Activated naive CD4-positive, alpha-beta T cell treated with anti-CD3 and anti-CD28 coated beads for 36 hours (primary cell): ENCODE data around the gene TOMT. TPM values are rescaled to one million over a fixed set of nuclear protein-coding genes. Genes with fewer than 3 reads are reported as not detected.

ENCODE experiments used
- CTCF ChIA-PET: fragments of 350-600 bp; sonication (Branson Sonifier 250); formaldehyde crosslinking; loops from one replicate; lab custom pipeline; 2021; ENCODE audit warnings: antibody characterized with exemption; lab: Charles Lee
- DNase-seq: peaks from one replicate; pipeline ENCODE4 v3.0.0-alpha.2; 2020
- H3K27ac Mint-ChIP-seq: one replicate; pipeline ENCODE4 v1.8.0; 2021; ENCODE audit warnings: mild to moderate bottlenecking, mixed read lengths
- H3K27me3 Mint-ChIP-seq: one replicate; pipeline ENCODE4 v1.8.0; 2021; ENCODE audit warnings: low read depth, mixed read lengths
- H3K36me3 Mint-ChIP-seq: one replicate; pipeline ENCODE4 v1.8.0; 2021; ENCODE audit warnings: low read depth, mixed read lengths
- H3K4me1 Mint-ChIP-seq: one replicate; pipeline ENCODE4 v1.8.0; 2021; ENCODE audit warnings: low read depth, mixed read lengths
- H3K4me3 Mint-ChIP-seq: one replicate; pipeline ENCODE4 v1.8.0; 2021; ENCODE audit warnings: mild to moderate bottlenecking, moderate library complexity, mixed read lengths
- H3K9me3 Mint-ChIP-seq: one replicate; pipeline ENCODE4 v1.8.0; 2021; ENCODE audit warnings: mixed read lengths
- intact Hi-C: fragments of 100-400 bp; cut with micrococcal nuclease; formaldehyde crosslinking; loops from one replicate; pipeline ENCODE4 v1.15.1; 2023
- total RNA-seq, 2 experiments: library from RNA; stranded (reverse); gene quantifications; one replicate each; pipeline ENCODE4 v1.2.3, GENCODE V29; 2021

TOMT gene
- total RNA-seq, 2 experiments from 2014 or later: not detected

DNA sequence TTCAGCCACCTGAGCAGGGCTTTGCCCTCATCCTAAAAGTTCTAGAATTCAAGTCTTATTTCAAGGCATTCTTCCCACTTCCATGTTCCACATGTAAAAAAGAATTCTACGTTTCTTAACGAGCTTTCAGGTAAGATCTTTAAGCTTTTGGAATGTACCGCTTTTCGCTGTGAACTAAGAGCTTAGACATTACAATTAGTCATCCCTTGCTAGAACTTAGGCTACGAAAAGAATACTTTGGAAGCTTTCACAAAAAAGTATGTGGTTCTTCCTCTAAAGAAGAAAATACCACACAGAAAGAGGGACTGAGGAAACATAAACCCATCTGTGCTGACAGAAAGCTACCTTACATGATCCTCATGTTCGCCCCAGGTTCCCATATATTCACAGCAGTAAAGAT lies 27.2 kb upstream of the TOMT start:
- H3K27ac Mint-ChIP-seq: peak overlapping the region; percentile 27
- peaks cover 12% of the 10 kb centered on the region for H3K36me3 Mint-ChIP-seq
- H3K4me3 Mint-ChIP-seq: peak overlapping the region; percentile 88
- H3K27me3 Mint-ChIP-seq: no peaks in the 10 kb centered on the region
- DNase-seq: no peak
- H3K4me1 Mint-ChIP-seq: peaks cover 37% of the 10 kb centered on the region
- CTCF ChIA-PET: interaction anchor here (0.6 to 1.9 kb wide), 4 partner anchors 10 to 53 kb away, joined by 3 to 10 read pairs (median 6); no protein-coding TSS in a partner anchor
- intact Hi-C loops: no loop called here
- no peaks in the 10 kb centered on the region for H3K9me3 Mint-ChIP-seq

DNA sequence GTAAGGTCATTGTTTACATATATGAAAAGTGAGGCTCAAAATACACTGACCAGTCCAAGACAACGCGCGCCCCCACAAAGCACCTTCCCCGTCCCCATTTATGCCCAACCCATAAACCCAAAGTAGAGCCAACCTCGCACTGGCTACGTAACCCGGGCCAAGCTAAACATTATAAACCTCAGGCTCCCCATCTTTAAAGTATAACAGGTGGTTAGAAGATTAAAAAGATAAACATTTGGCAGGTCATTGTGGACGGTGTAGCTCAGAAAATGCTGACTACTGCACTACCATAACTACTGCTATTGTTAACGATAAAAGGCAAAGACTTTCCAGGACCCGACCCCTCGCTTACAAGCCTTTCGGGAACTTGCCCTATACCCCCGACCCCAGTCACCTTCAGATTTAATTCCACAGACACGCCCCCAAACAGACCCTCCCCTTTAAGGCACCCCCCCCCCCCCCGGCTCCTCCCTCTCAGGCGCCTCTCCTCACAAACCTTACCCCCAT lies 25.9 kb upstream of the TOMT start:
- Mint-ChIP-seq H3K27me3 (no peaks in the 10 kb centered on the region), H3K4me1 (peaks cover 37% of the 10 kb centered on the region), H3K4me3 (peak overlapping the region; percentile 88), H3K27ac (peak overlapping the region; percentile 90), H3K36me3 (peaks cover 6% of the 10 kb centered on the region), H3K9me3 (no peaks in the 10 kb centered on the region)
- no peak for DNase-seq
- CTCF ChIA-PET: interaction anchor here (0.6 to 1.9 kb wide), 3 partner anchors 13 to 55 kb away, joined by 3 to 10 read pairs (median 3); no protein-coding TSS in a partner anchor
- intact Hi-C loops: loop anchor here (1.0 to 10.0 kb wide), 11 partner anchors 8 to 1063 kb away; partner anchors contain the start of genes ANAPC15, ATG16L2, CLPB and FCHSD2

DNA sequence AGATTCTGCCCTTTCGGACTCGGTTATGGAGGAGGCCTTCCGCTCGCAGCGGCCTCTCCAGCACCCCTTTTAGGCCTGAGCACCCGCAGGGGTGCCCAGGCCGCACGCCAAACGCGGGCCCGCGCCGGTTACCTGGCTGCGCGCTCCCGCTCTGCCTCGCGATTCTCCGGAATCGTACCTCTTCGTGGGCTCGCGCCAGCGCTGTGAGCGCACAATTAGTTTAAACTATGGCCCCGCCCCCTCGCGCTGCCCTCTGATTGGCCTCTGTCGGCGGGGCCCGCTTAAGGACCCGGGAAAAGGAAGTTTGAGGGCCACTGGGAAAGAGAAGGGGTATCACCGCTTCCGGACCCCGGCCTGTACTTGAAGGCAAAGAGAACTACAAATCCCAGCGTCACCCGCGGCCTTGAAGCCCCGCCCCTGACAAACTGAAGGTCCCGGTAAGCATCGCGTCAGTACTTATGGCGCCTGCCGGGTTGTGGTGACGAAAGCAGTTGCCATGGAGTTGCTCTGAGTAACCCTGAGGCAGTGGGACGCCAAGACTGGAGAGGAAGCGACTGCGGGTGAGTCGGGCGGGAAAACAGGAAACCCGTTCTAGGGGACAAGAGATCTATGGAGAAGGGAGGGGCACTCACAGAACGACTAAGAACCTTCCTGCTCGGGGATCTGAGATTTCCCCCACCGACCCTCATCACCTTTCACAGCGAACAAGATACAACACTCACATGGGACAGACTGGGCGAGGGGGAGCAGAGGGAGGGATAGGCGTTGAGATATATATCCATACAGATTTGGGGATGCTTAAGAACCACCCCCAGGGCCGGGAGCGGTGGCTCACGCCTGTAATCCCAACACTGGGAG lies 25.2 kb upstream of the TOMT start, which contains the start of the genes LRRC51 and NUMA1:
TSS of gene LRRC51 (plus strand) at position 525 of the 858 bp plus-strand sequence. CDS start 8,234 bp downstream, outside the sequence.
TSS of gene NUMA1 (minus strand) at position 217 of the 858 bp plus-strand sequence. CDS start 44,599 bp downstream, outside the sequence.
- Mint-ChIP-seq H3K9me3 (no peaks in the 10 kb centered on the region), H3K4me3 (peak within 1 kb of the TSS; percentile 88), H3K36me3 (peaks cover 6% of the 10 kb centered on the region), H3K27ac (peak within 1 kb of the TSS; percentile 90), H3K4me1 (peaks cover 37% of the 10 kb centered on the region), H3K27me3 (no peaks in the 10 kb centered on the region)
- CTCF ChIA-PET: interaction anchor here (0.6 to 2.2 kb wide), 5 partner anchors 10 to 55 kb away, joined by 3 to 22 read pairs (median 4); no protein-coding TSS in a partner anchor
- intact Hi-C loops: loop anchor here (1.0 to 10.0 kb wide), 11 partner anchors 8 to 1062 kb away; partner anchors contain the start of genes ANAPC15, ATG16L2, CLPB and FCHSD2
- DNase-seq: peak; percentile 100

DNA sequence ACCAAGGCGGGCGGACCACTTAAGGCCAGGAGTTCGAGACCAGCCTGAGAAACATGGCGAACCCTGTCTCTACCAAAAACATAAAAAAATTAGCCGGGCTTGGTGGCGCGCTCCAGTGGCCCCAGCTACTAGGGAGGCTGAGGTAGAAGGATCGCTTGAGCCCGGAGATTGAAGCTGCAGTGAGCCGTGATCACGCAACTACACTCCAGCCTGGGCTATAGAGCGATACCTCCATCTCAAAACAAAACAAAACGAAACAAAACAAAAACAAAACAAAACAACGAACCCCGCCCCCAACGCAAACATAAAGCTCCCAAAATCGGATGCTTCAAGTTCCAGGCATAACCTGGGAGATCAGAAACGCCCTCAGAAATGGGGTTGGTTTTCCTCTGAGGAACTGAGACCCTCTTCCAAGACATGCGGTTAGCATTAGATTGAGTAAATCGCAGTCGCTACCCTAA lies 24.5 kb upstream of the TOMT start:
- DNase-seq: no peak
- H3K27me3 Mint-ChIP-seq: no peaks in the 10 kb centered on the region
- peak overlapping the region; percentile 90 for H3K27ac Mint-ChIP-seq
- peak overlapping the region; percentile 88 for H3K4me3 Mint-ChIP-seq
- CTCF ChIA-PET: interaction anchor here (1.3 to 2.2 kb wide), 6 partner anchors 10 to 58 kb away, joined by 4 to 22 read pairs (median 7); no protein-coding TSS in a partner anchor
- H3K36me3 Mint-ChIP-seq: peaks cover 6% of the 10 kb centered on the region
- peaks cover 37% of the 10 kb centered on the region for H3K4me1 Mint-ChIP-seq
- intact Hi-C loops: loop anchor here (2.0 to 10.0 kb wide), 3 partner anchors 56 to 1062 kb away; partner anchors contain the start of genes ATG16L2 and FCHSD2
- no peaks in the 10 kb centered on the region for H3K9me3 Mint-ChIP-seq

DNA sequence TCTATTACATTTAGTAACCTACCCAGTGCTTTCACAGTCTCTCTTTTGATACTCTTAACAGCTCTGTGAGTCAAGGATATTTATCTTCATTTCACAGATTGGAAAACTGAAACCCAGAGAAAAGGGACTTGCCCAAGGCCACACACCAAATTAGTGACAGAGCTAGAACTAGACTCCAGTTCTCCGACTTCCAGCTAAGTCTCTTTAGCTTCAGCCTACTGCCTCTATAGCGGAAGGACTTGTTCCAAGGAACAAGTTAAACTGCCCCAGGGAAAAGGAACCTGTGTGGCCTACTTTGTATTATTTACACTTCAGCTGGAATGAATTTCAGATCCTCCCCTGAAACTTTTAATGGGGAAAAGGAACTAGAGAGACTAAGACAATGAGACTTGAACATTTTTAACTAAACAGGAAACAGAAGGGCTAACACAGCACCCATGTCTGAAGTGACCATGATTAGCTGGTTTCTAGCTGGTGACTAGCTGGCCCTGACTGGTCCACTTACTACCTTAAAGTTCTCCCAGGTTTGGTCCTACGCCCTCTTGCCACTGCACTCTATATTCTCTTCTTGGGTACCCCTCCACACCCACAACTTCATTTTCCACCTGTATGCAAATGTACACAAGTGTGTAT lies 23.8 kb upstream of the TOMT start:
- intact Hi-C loops: loop anchor here (2.0 to 10.0 kb wide), 3 partner anchors 57 to 1061 kb away; partner anchors contain the start of genes ATG16L2 and FCHSD2

DNA sequence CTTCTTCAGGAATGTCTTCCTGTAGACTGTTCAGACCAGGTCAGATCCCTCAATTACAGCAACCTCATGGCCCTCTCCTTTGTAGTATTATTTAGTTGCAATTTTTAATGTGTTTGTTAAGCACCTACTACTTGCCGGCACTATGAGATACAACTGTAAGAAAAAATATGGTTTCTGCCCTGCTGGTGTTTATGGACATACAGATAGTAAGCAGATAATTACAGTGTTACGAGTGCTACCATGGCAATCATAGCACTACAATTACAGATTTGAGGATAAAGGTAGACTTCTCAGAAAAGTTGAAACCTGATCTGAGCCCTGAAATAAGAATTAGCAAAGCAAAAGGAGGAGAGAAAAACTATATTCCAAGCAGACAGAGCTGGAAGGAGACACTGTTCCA lies 22.3 kb upstream of the TOMT start:
- intact Hi-C loops: loop anchor here (10.0 kb wide), 1 partner anchor 731 kb away; the partner anchor contains the start of gene ATG16L2
- no peak for DNase-seq
- peaks cover 32% of the 10 kb centered on the region for H3K4me1 Mint-ChIP-seq
- no peaks in the 10 kb centered on the region for H3K27me3 Mint-ChIP-seq
- no peak overlapping the region for H3K4me3 Mint-ChIP-seq
- no peaks in the 10 kb centered on the region for H3K9me3 Mint-ChIP-seq
- peaks cover 4% of the 10 kb centered on the region for H3K36me3 Mint-ChIP-seq
- H3K27ac Mint-ChIP-seq: no peak overlapping the region
- CTCF ChIA-PET: no interaction called here

More for the DNA sequence above, 23.8 kb upstream of the TOMT start:
- peak overlapping the region; percentile 88 for H3K4me3 Mint-ChIP-seq
- H3K27ac Mint-ChIP-seq: peak overlapping the region; percentile 90
- no peaks in the 10 kb centered on the region for H3K9me3 Mint-ChIP-seq
- H3K36me3 Mint-ChIP-seq: peaks cover 6% of the 10 kb centered on the region
- H3K4me1 Mint-ChIP-seq: peaks cover 36% of the 10 kb centered on the region
- DNase-seq: no peak
- no peaks in the 10 kb centered on the region for H3K27me3 Mint-ChIP-seq
- CTCF ChIA-PET: interaction anchor here (0.6 to 2.2 kb wide), 10 partner anchors 9 to 1843 kb away, joined by 3 to 22 read pairs (median 4); no protein-coding TSS in a partner anchor

DNA sequence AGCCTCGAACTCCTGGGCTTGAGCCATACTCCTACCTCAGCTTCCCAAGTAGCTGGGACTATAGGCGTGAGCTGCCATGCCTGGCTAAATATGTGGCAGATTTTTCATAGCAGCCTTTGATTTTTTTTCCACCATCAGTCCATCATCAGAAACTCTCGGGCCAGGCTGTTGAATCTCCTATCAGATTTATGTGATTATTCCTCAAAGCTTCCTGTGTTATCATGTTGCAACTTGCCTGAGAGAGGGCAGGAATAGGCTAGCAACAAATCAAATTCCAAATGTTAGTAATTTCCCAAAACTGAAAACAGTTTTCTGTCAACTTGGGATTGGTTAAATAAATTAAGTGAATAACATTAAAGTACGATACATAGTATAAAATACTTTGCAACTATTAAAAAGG lies 21.6 kb upstream of the TOMT start:
- Mint-ChIP-seq H3K9me3 (no peaks in the 10 kb centered on the region), H3K36me3 (no peaks in the 10 kb centered on the region), H3K27ac (no peak overlapping the region), H3K4me1 (peaks cover 30% of the 10 kb centered on the region), H3K27me3 (no peaks in the 10 kb centered on the region), H3K4me3 (no peak overlapping the region)
- intact Hi-C loops: loop anchor here (10.0 kb wide), 1 partner anchor 731 kb away; the partner anchor contains the start of gene ATG16L2
- CTCF ChIA-PET: interaction anchor here (5.1 kb wide), 1 partner anchor 59 kb away, joined by 36 read pairs; no protein-coding TSS in a partner anchor
- DNase-seq: no peak

DNA sequence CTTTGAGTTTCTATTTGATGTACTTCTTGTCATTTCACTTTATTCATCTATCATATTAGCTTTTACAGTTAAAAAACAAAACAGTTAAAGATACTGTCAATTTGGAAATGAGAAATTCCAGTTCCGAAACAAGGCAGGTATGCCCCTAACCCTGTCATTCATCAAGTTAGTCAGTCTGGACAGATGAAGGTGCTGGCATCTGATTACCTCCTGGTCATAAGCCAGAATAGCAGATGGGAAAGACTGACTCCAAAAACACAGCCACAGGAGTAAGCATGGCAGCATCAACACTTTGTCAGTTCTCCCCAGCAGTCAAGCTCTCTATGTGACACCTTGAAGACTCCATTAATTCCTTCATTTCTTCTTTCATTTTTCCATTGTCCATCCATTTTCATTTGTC lies 20.8 kb upstream of the TOMT start:
- intact Hi-C loops: loop anchor here (10.0 kb wide), 1 partner anchor 730 kb away; the partner anchor contains the start of gene ATG16L2
- no peak for DNase-seq
- Mint-ChIP-seq H3K27me3 (no peaks in the 10 kb centered on the region), H3K27ac (no peak overlapping the region), H3K9me3 (no peaks in the 10 kb centered on the region), H3K36me3 (no peaks in the 10 kb centered on the region), H3K4me3 (no peak overlapping the region), H3K4me1 (peaks cover 25% of the 10 kb centered on the region)
- CTCF ChIA-PET: interaction anchor here (0.7 to 5.1 kb wide), 4 partner anchors 59 to 346 kb away, joined by 3 to 36 read pairs (median 4); no protein-coding TSS in a partner anchor

DNA sequence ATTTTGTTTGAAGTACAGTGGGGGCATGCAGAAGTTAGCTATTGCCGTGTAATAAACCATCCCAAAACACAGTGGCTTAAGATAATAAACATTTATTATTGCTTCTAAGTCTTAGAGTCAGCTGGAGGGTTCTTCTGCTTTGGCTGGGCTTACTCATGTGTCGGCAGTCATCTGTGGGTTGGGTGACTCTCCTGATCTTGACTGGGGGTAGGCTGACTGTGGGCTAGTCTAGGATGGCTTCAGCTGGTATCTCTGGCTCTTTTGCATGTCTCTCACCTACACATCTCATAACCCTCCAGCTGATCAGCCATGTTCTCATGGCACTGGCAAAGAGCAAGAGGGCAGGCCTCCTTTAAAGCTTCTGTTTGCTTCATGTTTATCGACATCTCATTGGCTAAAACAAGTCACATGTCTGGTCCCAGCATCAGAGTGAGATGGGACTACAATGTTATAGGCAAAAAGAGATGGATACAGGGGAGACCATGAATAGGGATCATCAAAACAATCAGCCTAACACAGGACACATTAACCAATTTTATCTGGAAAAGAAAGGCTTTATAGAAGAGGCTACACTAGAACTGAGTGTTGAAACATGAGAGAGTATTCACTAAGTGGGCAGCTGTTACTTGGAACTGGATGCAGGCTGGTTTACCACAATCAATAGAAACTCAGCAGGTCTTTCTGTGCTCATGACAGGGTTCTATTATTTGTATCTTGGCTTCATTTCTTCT lies 19.9 kb upstream of the TOMT start:
- no peak overlapping the region for H3K27ac Mint-ChIP-seq
- H3K4me1 Mint-ChIP-seq: peaks cover 22% of the 10 kb centered on the region
- no peaks in the 10 kb centered on the region for H3K9me3 Mint-ChIP-seq
- H3K4me3 Mint-ChIP-seq: no peak overlapping the region
- no peaks in the 10 kb centered on the region for H3K36me3 Mint-ChIP-seq
- CTCF ChIA-PET: interaction anchor here (1.1 to 5.1 kb wide), 5 partner anchors 10 to 345 kb away, joined by 3 to 36 read pairs (median 4); no protein-coding TSS in a partner anchor
- no peaks in the 10 kb centered on the region for H3K27me3 Mint-ChIP-seq
- no peak for DNase-seq
- intact Hi-C loops: loop anchor here (10.0 kb wide), 1 partner anchor 729 kb away; the partner anchor contains the start of gene ATG16L2

DNA sequence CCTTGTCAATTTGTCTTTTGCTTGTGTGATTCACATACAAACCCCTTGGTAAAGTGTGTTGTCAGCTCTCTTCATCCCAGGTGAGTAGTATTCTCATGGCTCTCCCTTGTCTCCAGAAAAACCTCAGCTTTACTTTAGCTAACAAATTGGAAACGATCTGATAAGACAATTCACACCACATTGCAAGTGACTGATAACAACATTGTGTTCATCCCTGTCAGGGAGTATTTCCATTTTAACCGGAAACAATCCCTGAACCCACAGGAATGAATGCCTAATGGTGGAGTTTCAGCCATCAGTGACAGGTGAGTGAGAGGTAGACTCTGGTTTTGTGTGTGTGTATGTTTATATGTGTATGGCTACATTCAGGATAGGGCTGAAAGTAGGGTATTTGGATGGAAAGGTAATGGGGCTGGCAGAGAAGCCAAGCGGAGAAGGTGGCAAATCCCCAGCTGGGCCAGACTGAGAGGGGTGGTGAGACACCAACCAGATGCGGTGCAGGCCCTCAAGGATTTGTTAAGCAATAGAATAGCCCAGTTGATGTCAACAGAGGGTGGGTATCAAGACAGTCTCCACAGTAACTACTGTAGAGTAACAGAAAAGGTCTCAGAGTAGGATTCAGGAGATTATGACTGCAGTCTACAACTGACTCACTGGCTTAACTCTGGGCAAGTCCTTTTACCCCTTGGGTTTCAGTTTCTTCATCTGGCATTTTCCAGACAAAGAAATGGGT lies 17.5 kb upstream of the TOMT start:
- Mint-ChIP-seq H3K9me3 (no peaks in the 10 kb centered on the region), H3K4me3 (no peak overlapping the region), H3K4me1 (peaks cover 14% of the 10 kb centered on the region), H3K27ac (peak overlapping the region; percentile 62), H3K36me3 (no peaks in the 10 kb centered on the region), H3K27me3 (no peaks in the 10 kb centered on the region)
- intact Hi-C loops: loop anchor here (10.0 kb wide), 1 partner anchor 727 kb away; the partner anchor contains the start of gene ATG16L2
- CTCF ChIA-PET: interaction anchor here (1.1 to 5.1 kb wide), 2 partner anchors 55 to 63 kb away, joined by 3 to 36 read pairs; no protein-coding TSS in a partner anchor
- DNase-seq: no peak
